Neutrophil (primary cell): Measurements from ENCODE around the gene CCDC73.

Experiments
- H3K27ac ChIP-seq: fragments of 200-600 bp; sonication (generic); 2 replicates; pipeline ENCODE4 v1.5.1; 2016; ENCODE audit warnings: mild to moderate bottlenecking, moderate library complexity
- H3K27me3 ChIP-seq: fragments of 200-600 bp; sonication (generic); 2 replicates; pipeline ENCODE4 v1.6.0; 2016; ENCODE audit warnings: mild to moderate bottlenecking
- H3K36me3 ChIP-seq: fragments of 200-600 bp; sonication (generic); 2 replicates; pipeline ENCODE4 v1.5.1; 2017
- H3K4me1 ChIP-seq, 2 experiments: fragments of 200-600 bp in 1 of 2; sonication (generic) in 1 of 2; 1 replicate in 1 of 2; 2 replicates in 1 of 2; pipeline versions ENCODE4 v1.5.1 to v1.6.1; 2013 to 2016; ENCODE audit warnings: low read depth in 1 of 2, low read length in 1 of 2, mild to moderate bottlenecking in 1 of 2, moderate library complexity in 1 of 2; ENCODE audit not compliant: control insufficient read depth in 1 of 2, insufficient read depth in 1 of 2
- H3K4me3 ChIP-seq, 2 experiments: fragments of 200-600 bp in 1 of 2; sonication (generic) in 1 of 2; 1 replicate in 1 of 2; 2 replicates in 1 of 2; pipeline ENCODE4 v1.5.1; 2013 to 2016; ENCODE audit warnings: low read depth in 1 of 2, low read length in 1 of 2, mild to moderate bottlenecking in 1 of 2, moderate library complexity in 1 of 2
- H3K9me3 ChIP-seq: fragments of 200-600 bp; sonication (generic); 2 replicates; pipeline ENCODE4 v1.5.1; 2016
- CTCF ChIP-seq: fragments of 200-600 bp; sonication (generic); IDR thresholded peaks from 2 replicates; pipeline ENCODE4 v1.5.1; 2016; ENCODE audit warnings: antibody characterized with exemption

CCDC73 gene

DNA sequence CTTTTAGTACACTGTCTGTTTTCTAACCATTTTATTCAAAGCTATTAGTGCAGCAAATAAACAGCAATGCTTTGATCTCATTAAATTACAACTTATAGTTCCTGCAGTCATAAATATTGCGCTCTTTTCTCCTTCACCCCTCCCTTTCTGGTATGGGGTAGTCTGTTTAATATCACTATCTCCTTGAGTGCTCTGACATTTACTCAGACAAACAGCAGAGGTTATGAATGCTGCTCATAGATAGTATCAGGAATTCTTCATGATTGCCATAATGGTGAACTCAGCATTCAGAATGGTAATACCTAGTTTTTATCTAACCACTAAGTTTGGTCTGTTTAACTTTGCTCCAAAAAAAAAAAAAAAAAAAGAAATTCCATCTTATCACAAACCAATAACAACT lies 123.4 kb downstream of the CCDC73 start:
- Histone ChIP-seq H3K27ac (no peak overlapping the region), H3K36me3 (no peaks in the 10 kb centered on the region), H3K9me3 (no peaks in the 10 kb centered on the region), H3K4me3 (no peak overlapping the region), H3K27me3 (no peaks in the 10 kb centered on the region), H3K4me1 (no peaks in the 10 kb centered on the region)
- TF ChIP-seq CTCF = no peak

DNA sequence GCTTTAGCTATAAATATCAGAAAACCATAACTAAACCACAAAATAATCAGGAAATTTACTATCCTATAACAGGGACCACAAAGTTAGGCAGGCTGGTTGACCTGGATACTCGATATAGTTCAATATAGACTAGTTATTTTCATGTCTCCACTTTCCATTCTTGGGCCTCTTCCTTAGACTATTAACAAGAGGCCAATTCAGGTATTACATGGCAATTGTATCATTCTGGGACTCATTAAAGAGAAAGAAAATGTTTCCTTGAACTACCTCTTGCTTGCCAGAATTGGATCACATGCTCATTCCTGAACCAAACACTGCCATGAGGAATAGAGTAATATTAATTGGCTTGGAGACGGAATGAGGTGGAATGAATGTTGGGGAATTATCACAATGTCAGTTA lies 134.8 kb downstream of the CCDC73 start:
- Histone ChIP-seq H3K27ac (no peak overlapping the region), H3K36me3 (no peaks in the 10 kb centered on the region), H3K4me1 (no peaks in the 10 kb centered on the region), H3K9me3 (no peaks in the 10 kb centered on the region), H3K4me3 (no peak overlapping the region), H3K27me3 (no peaks in the 10 kb centered on the region)
- no peak for TF ChIP-seq CTCF

DNA sequence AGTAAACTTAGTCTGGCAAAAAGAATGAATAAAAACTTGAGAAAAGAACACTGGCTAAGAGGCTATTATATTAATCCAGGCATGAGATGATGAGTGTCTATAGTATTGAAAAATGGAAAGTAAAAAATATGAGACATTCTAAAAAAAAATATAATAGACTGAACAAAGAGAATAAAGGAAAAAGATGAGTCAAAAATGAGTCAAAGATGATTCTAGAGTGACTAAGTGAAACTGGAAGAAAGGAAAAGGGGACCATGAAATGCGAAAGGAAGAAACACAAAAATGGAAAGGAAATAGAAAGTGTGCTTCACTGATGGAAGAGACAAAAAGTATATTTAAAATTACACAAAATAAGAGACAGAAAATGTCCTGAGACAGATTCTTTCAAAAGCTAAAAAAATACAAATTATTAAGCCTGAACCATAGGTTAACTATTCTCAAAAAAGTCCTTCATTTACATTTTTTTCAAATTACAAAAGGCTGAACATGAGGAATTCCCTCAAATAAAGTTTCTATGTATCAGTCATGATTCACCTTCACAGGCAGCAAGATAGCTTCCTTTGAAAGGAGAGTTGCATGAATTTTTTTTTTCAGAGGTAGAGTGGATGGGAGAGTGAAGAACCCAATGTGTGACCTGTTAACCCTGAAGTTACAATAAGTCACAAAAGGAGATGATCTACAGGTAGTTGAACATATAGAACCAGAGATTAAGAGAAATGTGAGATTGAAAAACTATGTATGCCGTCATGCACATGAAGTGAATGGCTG lies 135.6 kb downstream of the CCDC73 start:
- Histone ChIP-seq H3K27ac (no peak overlapping the region), H3K4me3 (no peak overlapping the region), H3K27me3 (no peaks in the 10 kb centered on the region), H3K9me3 (no peaks in the 10 kb centered on the region), H3K36me3 (no peaks in the 10 kb centered on the region), H3K4me1 (no peaks in the 10 kb centered on the region)
- no peak for TF ChIP-seq CTCF

DNA sequence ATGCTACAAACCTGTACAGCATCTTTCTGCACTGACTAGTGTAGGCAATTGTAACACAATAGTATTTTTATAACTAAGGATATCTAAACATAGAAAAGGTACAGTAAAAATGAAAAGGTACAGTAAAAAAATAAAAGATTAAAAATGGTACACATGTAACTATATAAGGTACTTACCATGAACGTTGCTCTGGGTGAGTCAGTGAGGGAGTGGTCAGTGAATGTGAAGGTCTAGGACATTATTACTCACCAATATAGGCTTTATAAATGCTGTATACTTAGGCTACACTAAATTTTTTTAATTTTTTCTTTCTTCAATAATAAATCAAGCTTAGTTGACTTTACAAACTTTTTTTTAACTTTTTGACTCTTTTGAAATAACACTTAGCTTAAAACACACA lies 150.9 kb downstream of the CCDC73 start:
- Histone ChIP-seq H3K4me3 (no peak overlapping the region), H3K36me3 (no peaks in the 10 kb centered on the region), H3K9me3 (no peaks in the 10 kb centered on the region), H3K4me1 (no peaks in the 10 kb centered on the region), H3K27me3 (no peaks in the 10 kb centered on the region), H3K27ac (no peak overlapping the region)
- no peak for TF ChIP-seq CTCF

DNA sequence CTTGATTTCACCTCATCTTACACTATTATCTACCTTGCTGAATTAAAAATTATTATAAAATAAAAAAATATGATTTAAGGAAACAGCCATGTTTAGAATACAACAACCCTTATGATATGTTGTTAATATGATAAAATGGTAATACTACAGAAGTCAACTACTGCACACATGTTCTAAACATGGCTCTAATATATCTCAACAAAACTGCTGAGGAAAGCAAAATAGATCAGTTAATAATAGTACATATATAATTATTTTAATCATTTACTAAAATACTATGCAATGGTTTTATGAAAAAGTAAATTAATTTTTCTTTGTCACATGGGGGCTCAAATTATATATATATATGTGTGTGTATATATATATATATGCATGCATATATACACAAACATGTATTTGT lies 153.1 kb downstream of the CCDC73 start:
- no peak for TF ChIP-seq CTCF
- no peaks in the 10 kb centered on the region for H3K4me1 ChIP-seq
- no peak overlapping the region for H3K27ac ChIP-seq
- H3K9me3 ChIP-seq = no peaks in the 10 kb centered on the region
- H3K27me3 ChIP-seq = no peaks in the 10 kb centered on the region
- H3K36me3 ChIP-seq = no peaks in the 10 kb centered on the region
- no peak overlapping the region for H3K4me3 ChIP-seq

DNA sequence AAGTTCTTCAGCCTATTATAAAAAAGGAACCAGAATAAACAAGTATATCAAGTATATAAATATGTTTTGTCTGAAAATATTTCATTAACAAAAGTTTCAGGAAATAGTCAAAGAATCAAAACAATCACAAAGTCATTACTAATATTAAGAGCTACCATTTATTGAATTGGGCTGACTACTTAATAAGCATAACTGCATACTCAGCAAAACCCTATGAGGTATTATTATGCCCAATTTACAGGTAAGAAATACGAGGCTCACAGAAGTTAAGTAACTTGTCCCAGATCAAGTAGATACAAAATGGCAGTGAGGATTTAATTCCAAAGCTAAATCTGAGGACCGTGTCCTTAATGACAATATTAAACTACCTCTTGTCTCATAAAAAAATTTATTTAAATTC lies 158.6 kb downstream of the CCDC73 start:
- no peak for TF ChIP-seq CTCF
- Histone ChIP-seq H3K4me1 (no peaks in the 10 kb centered on the region), H3K36me3 (no peaks in the 10 kb centered on the region), H3K4me3 (no peak overlapping the region), H3K27me3 (no peaks in the 10 kb centered on the region), H3K9me3 (no peaks in the 10 kb centered on the region), H3K27ac (no peak overlapping the region)
